ENCODE results near the gene SH3GL1. TPM values are rescaled to one million over a fixed set of nuclear protein-coding genes. Genes with fewer than 3 reads are reported as not detected.
A peak's percentile ranks its signal among the peaks of the same experiment; 100 is the strongest.
"Not testable (repeated sequence)": the region's sequence is repeated elsewhere in the genome, so short reads cannot be mapped to it uniquely, and the experiment has no call there.

The SH3GL1 gene
- total RNA-seq, 1 donor from 2014 or later: 65.6 TPM

GRCh38 chr19:4337906-4338440, 62.4 kb downstream of the SH3GL1 start:
- no peaks in the 10 kb centered on the region for H3K27me3 ChIP-seq
- intact Hi-C loops (cut with DNase I): no loop called here
- H3K9me3 ChIP-seq: no peaks in the 10 kb centered on the region
- H3K27ac ChIP-seq: peak overlapping the region; percentile 78
- TF ChIP-seq POLR2AphosphoS5 (IDR thresholded peaks at IDR 0.05; ENCODE audit: insufficient read depth in 1 of 2, low read depth in 1 of 2) (no peak), POLR2A (IDR thresholded peaks at IDR 0.05) (no peak), CTCF (IDR thresholded peaks at IDR 0.05) (no peak)
- no peaks in the 10 kb centered on the region for H3K36me3 ChIP-seq
- H3K4me3 ChIP-seq: peak overlapping the region; percentile 49 to 57
- H3K4me1 ChIP-seq: peaks cover 11% of the 10 kb centered on the region
- DNase-seq (ENCODE audit: extremely low spot score in 2 of 2): no peak

- H3K27ac ChIP-seq: no peak overlapping the region
- no peak for DNase-seq (ENCODE audit: extremely low spot score in 2 of 2)
- H3K27me3 ChIP-seq: no peaks in the 10 kb centered on the region
- no peaks in the 10 kb centered on the region for H3K9me3 ChIP-seq
- TF ChIP-seq POLR2AphosphoS5 (IDR thresholded peaks at IDR 0.05; ENCODE audit: insufficient read depth in 1 of 2, low read depth in 1 of 2) (no peak), CTCF (IDR thresholded peaks at IDR 0.05) (no peak), POLR2A (IDR thresholded peaks at IDR 0.05) (no peak)
- intact Hi-C loops (cut with DNase I): no loop called here
- H3K4me3 ChIP-seq: no peak overlapping the region
- H3K36me3 ChIP-seq: no peaks in the 10 kb centered on the region
- peaks cover 6% of the 10 kb centered on the region for H3K4me1 ChIP-seq
Measured at GRCh38 chr19:4334929-4335570, 65.3 kb downstream of the SH3GL1 start.

- Histone ChIP-seq H3K27ac (no peak overlapping the region), H3K4me1 (peaks cover 22% of the 10 kb centered on the region), H3K9me3 (no peaks in the 10 kb centered on the region), H3K36me3 (no peaks in the 10 kb centered on the region), H3K27me3 (no peaks in the 10 kb centered on the region), H3K4me3 (no peak overlapping the region)
- intact Hi-C loops (cut with DNase I): no loop called here
- TF ChIP-seq POLR2A (IDR thresholded peaks at IDR 0.05) (no peak), POLR2AphosphoS5 (IDR thresholded peaks at IDR 0.05; ENCODE audit: insufficient read depth in 1 of 2, low read depth in 1 of 2) (no peak), CTCF (IDR thresholded peaks at IDR 0.05) (no peak)
- no peak for DNase-seq (ENCODE audit: extremely low spot score in 2 of 2)
Measured at GRCh38 chr19:4329858-4330257, 70.5 kb downstream of the SH3GL1 start.

- H3K9me3 ChIP-seq; DNase-seq (ENCODE audit: extremely low spot score in 2 of 2); H3K36me3 ChIP-seq; H3K27me3 ChIP-seq; intact Hi-C loops (cut with DNase I): not testable (repeated sequence)
- peak overlapping the region; percentile 27 for H3K27ac ChIP-seq
- peaks cover 22% of the 10 kb centered on the region for H3K4me1 ChIP-seq
- H3K4me3 ChIP-seq: peak overlapping the region; percentile 52 to 54
Measured at GRCh38 chr19:4328991-4329681, 71.2 kb downstream of the SH3GL1 start.

GRCh38 chr19:4328243-4328990, 71.9 kb downstream of the SH3GL1 start:
- peak in 1 of 2 donors; percentile 11 for TF ChIP-seq POLR2A (IDR thresholded peaks at IDR 0.05)
- TF ChIP-seq POLR2AphosphoS5 (IDR thresholded peaks at IDR 0.05; ENCODE audit: insufficient read depth in 1 of 2, low read depth in 1 of 2): peak in 1 of 2 donors; percentile 75
- no peak for TF ChIP-seq CTCF (IDR thresholded peaks at IDR 0.05)
- intact Hi-C loops (cut with DNase I): no loop called here
- Histone ChIP-seq H3K4me3 (peak overlapping the region; percentile 52 to 54), H3K27ac (peak overlapping the region; percentile 39), H3K9me3 (no peaks in the 10 kb centered on the region), H3K27me3 (no peaks in the 10 kb centered on the region), H3K4me1 (peaks cover 22% of the 10 kb centered on the region), H3K36me3 (no peaks in the 10 kb centered on the region)
- DNase-seq (ENCODE audit: extremely low spot score in 2 of 2): peak in 1 of 2 donors; percentile 97
